Measurements from ENCODE around the gene RAD51B. TPM values are rescaled to one million over a fixed set of nuclear protein-coding genes. Genes with fewer than 3 reads are reported as not detected.

Gene RAD51B
- total and polyA plus RNA-seq, 2 donors (not counting 1 experiment from before 2014, with no cell fraction given) = 4.6 to 16.3 TPM

- Histone ChIP-seq H3K36me3 (ENCODE audit: control insufficient read depth, insufficient read depth, low read length) (no peaks in the 10 kb centered on the region), H3K27me3 (ENCODE audit: control insufficient read depth, insufficient read depth, low read length) (no peaks in the 10 kb centered on the region), H3K27ac (ENCODE audit: insufficient read depth, low read length) (no peak overlapping the region), H2AFZ (ENCODE audit: low read length) (no peak overlapping the region), H4K20me1 (ENCODE audit: control insufficient read depth, extremely low read depth, insufficient read depth, low read length) (no peaks in the 10 kb centered on the region), H3K79me2 (ENCODE audit: control insufficient read depth, insufficient read depth, low read length) (no peaks in the 10 kb centered on the region), H3K9me3 (ENCODE audit: control insufficient read depth, insufficient read depth, low read depth, low read length) (no peaks in the 10 kb centered on the region), H3K9ac (ENCODE audit: insufficient read depth, low read length) (no peak overlapping the region), H3K4me1 (ENCODE audit: control insufficient read depth, extremely low read depth, insufficient read depth, low read length) (peaks cover 3% of the 10 kb centered on the region), H3K4me3 (replicated peaks in 1 of 4; ENCODE audit: control extremely low read depth in 1 of 4, insufficient read depth in 1 of 4, low read depth in 3 of 4, low read length in 4 of 4) (no peak overlapping the region), H3K4me2 (ENCODE audit: extremely low read depth, insufficient read depth, low read length) (no peak overlapping the region)
- TF ChIP-seq EZH2 (IDR thresholded peaks at IDR 0.05; ENCODE audit: low read length, missing control alignments) (no peak), CTCF (conservative IDR thresholded peaks at IDR 0.05 in 1 of 2, IDR thresholded peaks at IDR 0.05 in 1 of 2; ENCODE audit: low read depth in 1 of 2, low read length in 2 of 2) (no peak)
- DNase-seq (ENCODE audit: low read depth in 2 of 2) = no peak
Observed at GRCh38 chr14:68738559-68738958, 919.0 kb downstream of the RAD51B start.

- Histone ChIP-seq H3K9ac (ENCODE audit: insufficient read depth, low read length) (no peak overlapping the region), H3K79me2 (ENCODE audit: control insufficient read depth, insufficient read depth, low read length) (no peaks in the 10 kb centered on the region), H3K4me2 (ENCODE audit: extremely low read depth, insufficient read depth, low read length) (no peak overlapping the region), H2AFZ (ENCODE audit: low read length) (no peak overlapping the region), H3K36me3 (ENCODE audit: control insufficient read depth, insufficient read depth, low read length) (no peaks in the 10 kb centered on the region), H3K4me1 (ENCODE audit: control insufficient read depth, extremely low read depth, insufficient read depth, low read length) (peaks cover 3% of the 10 kb centered on the region), H3K27me3 (ENCODE audit: control insufficient read depth, insufficient read depth, low read length) (no peaks in the 10 kb centered on the region), H3K4me3 (replicated peaks in 1 of 4; ENCODE audit: control extremely low read depth in 1 of 4, insufficient read depth in 1 of 4, low read depth in 3 of 4, low read length in 4 of 4) (no peak overlapping the region), H3K9me3 (ENCODE audit: control insufficient read depth, insufficient read depth, low read depth, low read length) (no peaks in the 10 kb centered on the region), H3K27ac (ENCODE audit: insufficient read depth, low read length) (no peak overlapping the region), H4K20me1 (ENCODE audit: control insufficient read depth, extremely low read depth, insufficient read depth, low read length) (no peaks in the 10 kb centered on the region)
- TF ChIP-seq CTCF (conservative IDR thresholded peaks at IDR 0.05 in 1 of 2, IDR thresholded peaks at IDR 0.05 in 1 of 2; ENCODE audit: low read depth in 1 of 2, low read length in 2 of 2) (no peak), EZH2 (IDR thresholded peaks at IDR 0.05; ENCODE audit: low read length, missing control alignments) (no peak)
- DNase-seq (ENCODE audit: low read depth in 2 of 2) = no peak
Observed at GRCh38 chr14:68739701-68740100, 920.1 kb downstream of the RAD51B start.

GRCh38 chr14:68740788-68741476 is 921.4 kb downstream of the RAD51B start:
- no peak for DNase-seq (ENCODE audit: low read depth in 2 of 2)
- no peak overlapping the region for H3K4me2 ChIP-seq (ENCODE audit: extremely low read depth, insufficient read depth, low read length)
- no peaks in the 10 kb centered on the region for H3K27me3 ChIP-seq (ENCODE audit: control insufficient read depth, insufficient read depth, low read length)
- H3K9me3 ChIP-seq (ENCODE audit: control insufficient read depth, insufficient read depth, low read depth, low read length) = no peaks in the 10 kb centered on the region
- no peak overlapping the region for H3K9ac ChIP-seq (ENCODE audit: insufficient read depth, low read length)
- no peak overlapping the region for H3K27ac ChIP-seq (ENCODE audit: insufficient read depth, low read length)
- no peak for TF ChIP-seq EZH2 (IDR thresholded peaks at IDR 0.05; ENCODE audit: low read length, missing control alignments)
- no peak for TF ChIP-seq CTCF (conservative IDR thresholded peaks at IDR 0.05 in 1 of 2, IDR thresholded peaks at IDR 0.05 in 1 of 2; ENCODE audit: low read depth in 1 of 2, low read length in 2 of 2)
- no peaks in the 10 kb centered on the region for H3K79me2 ChIP-seq (ENCODE audit: control insufficient read depth, insufficient read depth, low read length)
- H2AFZ ChIP-seq (ENCODE audit: low read length) = no peak overlapping the region
- H3K36me3 ChIP-seq (ENCODE audit: control insufficient read depth, insufficient read depth, low read length) = no peaks in the 10 kb centered on the region
- no peaks in the 10 kb centered on the region for H4K20me1 ChIP-seq (ENCODE audit: control insufficient read depth, extremely low read depth, insufficient read depth, low read length)
- no peak overlapping the region for H3K4me3 ChIP-seq (replicated peaks in 1 of 4; ENCODE audit: control extremely low read depth in 1 of 4, insufficient read depth in 1 of 4, low read depth in 3 of 4, low read length in 4 of 4)
- no peaks in the 10 kb centered on the region for H3K4me1 ChIP-seq (ENCODE audit: control insufficient read depth, extremely low read depth, insufficient read depth, low read length)
